ENCODE data around the gene YARS1. TPM values are rescaled to one million over a fixed set of nuclear protein-coding genes. Genes with fewer than 3 reads are reported as not detected.
A peak's percentile ranks its signal among the peaks of the same experiment; 100 is the strongest.

YARS1 gene
- total RNA-seq, 1 experiment from 2014 or later = 94.4 TPM

- Histone ChIP-seq H3K4me3 (no peak overlapping the region), H3K27me3 (replicated peaks) (no peaks in the 10 kb centered on the region), H3K9me3 (replicated peaks) (no peaks in the 10 kb centered on the region; the same call in 1 of the 2 replicates), H3K36me3 (peaks cover 95% of the 10 kb centered on the region), H3K4me1 (replicated peaks) (peaks cover 20% of the 10 kb centered on the region), H3K27ac (no peak overlapping the region)
- DNase-seq (ENCODE audit: low read depth in 1 of 2, low spot score in 2 of 2) = no peak
Measured at GRCh38 chr1:32780628-32781234, 36.4 kb downstream of the YARS1 start.

DNA sequence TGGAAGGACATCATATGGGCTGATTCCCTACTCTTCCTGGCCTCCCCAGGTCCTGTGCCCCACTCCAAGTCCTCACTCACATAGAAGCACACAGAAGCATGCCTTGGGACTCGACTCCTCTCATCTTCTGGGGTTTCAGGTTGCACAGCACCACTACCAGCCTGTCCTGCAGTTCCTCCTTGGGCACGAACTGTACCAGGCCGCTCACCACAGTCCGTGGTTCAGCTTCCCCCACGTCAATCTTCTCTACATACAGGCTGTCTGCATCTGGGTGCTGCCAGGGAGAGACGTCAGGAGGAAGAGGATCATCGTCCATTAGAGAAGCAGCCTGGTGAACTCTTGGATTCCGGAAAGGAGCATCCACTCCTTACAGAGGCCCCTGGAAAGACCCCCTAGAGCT is 37.2 kb downstream of the YARS1 start:
- peaks cover 27% of the 10 kb centered on the region for H3K4me1 ChIP-seq (replicated peaks)
- peaks cover 95% of the 10 kb centered on the region for H3K36me3 ChIP-seq
- no peaks in the 10 kb centered on the region; the same call in 1 of the 2 replicates for H3K9me3 ChIP-seq (replicated peaks)
- H3K4me3 ChIP-seq = no peak overlapping the region
- DNase-seq (ENCODE audit: low read depth in 1 of 2, low spot score in 2 of 2) = no peak
- no peak overlapping the region for H3K27ac ChIP-seq
- H3K27me3 ChIP-seq (replicated peaks) = no peaks in the 10 kb centered on the region

DNA sequence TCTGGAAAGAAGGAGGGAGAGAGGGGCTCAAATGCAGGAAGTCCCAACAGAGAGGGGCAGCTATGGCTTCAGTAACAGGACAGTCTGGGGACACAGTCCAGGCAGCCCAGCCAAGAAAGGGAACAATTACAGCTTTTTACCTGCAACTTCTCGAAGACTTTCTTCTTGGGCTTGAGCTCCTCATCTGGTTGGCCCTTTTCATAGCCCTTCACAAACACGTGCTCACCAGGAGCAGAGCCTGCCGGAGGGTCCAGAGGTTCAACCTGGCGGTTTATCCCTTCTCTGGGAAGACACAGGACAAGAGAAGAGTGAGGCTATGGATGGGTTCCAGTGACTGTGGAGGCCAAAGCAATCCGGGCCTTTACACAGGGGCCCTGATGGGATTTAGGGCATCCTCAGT is 37.9 kb downstream of the YARS1 start:
- no peak for DNase-seq (ENCODE audit: low read depth in 1 of 2, low spot score in 2 of 2)
- Histone ChIP-seq H3K27ac (no peak overlapping the region), H3K36me3 (peaks cover 95% of the 10 kb centered on the region), H3K4me3 (no peak overlapping the region), H3K9me3 (replicated peaks) (no peaks in the 10 kb centered on the region; the same call in 1 of the 2 replicates), H3K4me1 (replicated peaks) (peaks cover 33% of the 10 kb centered on the region), H3K27me3 (replicated peaks) (no peaks in the 10 kb centered on the region)

- Histone ChIP-seq H3K9me3 (replicated peaks) (no peaks in the 10 kb centered on the region), H3K4me3 (no peak overlapping the region), H3K4me1 (replicated peaks) (peaks cover 30% of the 10 kb centered on the region), H3K27me3 (replicated peaks) (no peaks in the 10 kb centered on the region), H3K27ac (peak overlapping the region; percentile 1), H3K36me3 (peaks cover 91% of the 10 kb centered on the region)
- no peak for DNase-seq (ENCODE audit: low read depth in 1 of 2, low spot score in 2 of 2)
Measured at GRCh38 chr1:32775640-32776337, 41.4 kb downstream of the YARS1 start.

GRCh38 chr1:32774950-32775634 is 42.1 kb downstream of the YARS1 start:
- Histone ChIP-seq H3K9me3 (replicated peaks) (no peaks in the 10 kb centered on the region), H3K4me1 (replicated peaks) (peaks cover 31% of the 10 kb centered on the region), H3K4me3 (no peak overlapping the region), H3K36me3 (peaks cover 90% of the 10 kb centered on the region), H3K27ac (peak overlapping the region; percentile 1), H3K27me3 (replicated peaks) (no peaks in the 10 kb centered on the region)
- peak; percentile 84 to 89 for DNase-seq (ENCODE audit: low read depth in 1 of 2, low spot score in 2 of 2)

- Histone ChIP-seq H3K36me3 (peaks cover 90% of the 10 kb centered on the region), H3K4me1 (replicated peaks) (peaks cover 38% of the 10 kb centered on the region), H3K9me3 (replicated peaks) (no peaks in the 10 kb centered on the region), H3K4me3 (no peak overlapping the region), H3K27me3 (replicated peaks) (no peaks in the 10 kb centered on the region), H3K27ac (no peak overlapping the region)
- no peak for DNase-seq (ENCODE audit: low read depth in 1 of 2, low spot score in 2 of 2)
Measured at GRCh38 chr1:32774464-32774808, 42.7 kb downstream of the YARS1 start.

DNA sequence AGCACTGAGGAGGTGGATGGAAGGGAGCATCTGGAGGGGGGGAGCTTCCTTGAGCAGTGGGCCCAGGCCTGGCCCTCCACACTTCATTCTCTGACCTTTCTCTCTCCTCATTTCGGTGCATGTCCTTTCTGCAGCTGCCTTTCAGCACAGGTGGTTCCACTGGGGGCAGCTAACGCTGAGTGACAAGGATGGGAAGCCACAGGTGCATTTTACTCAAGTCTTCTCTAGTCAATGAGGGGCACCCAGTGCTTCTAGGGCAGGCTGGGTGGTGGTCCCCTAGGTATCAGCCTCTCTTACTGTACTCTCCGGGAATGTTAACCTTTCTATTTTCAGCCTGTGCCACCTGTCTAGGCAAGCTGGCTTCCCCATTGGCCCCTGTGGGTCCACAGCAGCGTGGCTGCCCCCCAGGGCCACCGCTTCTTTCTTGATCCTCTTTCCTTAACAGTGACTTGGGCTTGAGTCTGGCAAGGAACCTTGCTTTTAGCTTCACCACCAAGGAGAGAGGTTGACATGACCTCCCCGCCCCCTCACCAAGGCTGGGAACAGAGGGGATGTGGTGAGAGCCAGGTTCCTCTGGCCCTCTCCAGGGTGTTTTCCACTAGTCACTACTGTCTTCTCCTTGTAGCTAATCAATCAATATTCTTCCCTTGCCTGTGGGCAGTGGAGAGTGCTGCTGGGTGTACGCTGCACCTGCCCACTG is 43.2 kb downstream of the YARS1 start:
- H3K36me3 ChIP-seq = peaks cover 90% of the 10 kb centered on the region
- H3K4me3 ChIP-seq = no peak overlapping the region
- H3K27ac ChIP-seq = no peak overlapping the region
- peaks cover 43% of the 10 kb centered on the region for H3K4me1 ChIP-seq (replicated peaks)
- no peak for DNase-seq (ENCODE audit: low read depth in 1 of 2, low spot score in 2 of 2)
- no peaks in the 10 kb centered on the region for H3K9me3 ChIP-seq (replicated peaks)
- no peaks in the 10 kb centered on the region for H3K27me3 ChIP-seq (replicated peaks)

DNA sequence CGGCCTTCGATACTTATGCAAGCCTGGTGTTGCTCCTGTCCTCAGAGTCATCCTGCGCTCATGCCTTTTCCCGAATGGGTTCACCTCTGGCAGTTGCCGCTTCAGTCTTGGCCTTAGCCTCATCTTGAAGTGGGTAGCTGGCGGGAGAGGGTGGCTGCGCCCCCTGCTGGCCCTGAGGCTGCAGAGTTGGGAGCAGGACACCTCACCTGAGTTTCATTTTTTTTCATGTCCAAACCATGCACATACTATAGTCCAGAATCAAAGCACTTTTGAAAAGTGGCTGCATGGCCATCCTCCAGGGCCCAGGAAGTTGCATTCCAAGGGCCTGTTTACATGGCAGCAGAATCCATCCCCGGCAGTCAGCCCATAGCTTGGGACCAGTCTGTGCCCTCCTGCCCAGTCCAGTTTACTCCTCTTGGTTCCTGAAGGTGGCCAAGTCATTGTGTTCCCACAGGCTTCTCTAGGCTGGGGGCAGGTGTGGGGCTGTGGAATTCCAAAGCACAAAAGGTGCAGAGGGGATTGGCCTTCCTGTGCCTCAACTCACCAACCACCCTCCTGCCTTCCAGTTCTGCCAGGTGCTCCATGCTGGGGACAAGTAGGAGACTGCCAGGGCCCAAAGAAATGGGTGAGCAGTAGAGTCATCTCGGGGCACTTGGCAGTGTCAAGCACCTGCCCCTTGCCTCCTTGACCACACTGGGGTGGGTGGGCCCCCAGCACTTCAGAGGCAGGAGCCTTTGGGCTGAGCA is 44.0 kb downstream of the YARS1 start:
- no peaks in the 10 kb centered on the region for H3K9me3 ChIP-seq (replicated peaks)
- no peak overlapping the region for H3K4me3 ChIP-seq
- H3K36me3 ChIP-seq = peaks cover 93% of the 10 kb centered on the region
- no peak overlapping the region for H3K27ac ChIP-seq
- peaks cover 48% of the 10 kb centered on the region for H3K4me1 ChIP-seq (replicated peaks)
- no peaks in the 10 kb centered on the region for H3K27me3 ChIP-seq (replicated peaks)
- peak; percentile 66 to 84 for DNase-seq (ENCODE audit: low read depth in 1 of 2, low spot score in 2 of 2)

GRCh38 chr1:32772281-32773017 is 44.7 kb downstream of the YARS1 start:
- no peak overlapping the region for H3K27ac ChIP-seq
- H3K36me3 ChIP-seq = peaks cover 93% of the 10 kb centered on the region
- H3K4me1 ChIP-seq (replicated peaks) = peaks cover 52% of the 10 kb centered on the region
- DNase-seq (ENCODE audit: low read depth in 1 of 2, low spot score in 2 of 2) = no peak
- H3K9me3 ChIP-seq (replicated peaks) = no peaks in the 10 kb centered on the region
- no peaks in the 10 kb centered on the region for H3K27me3 ChIP-seq (replicated peaks)
- H3K4me3 ChIP-seq = no peak overlapping the region

GRCh38 chr1:32771561-32772280 is 45.4 kb downstream of the YARS1 start:
- Histone ChIP-seq H3K27ac (no peak overlapping the region), H3K36me3 (peaks cover 87% of the 10 kb centered on the region), H3K9me3 (replicated peaks) (no peaks in the 10 kb centered on the region), H3K4me3 (no peak overlapping the region), H3K4me1 (replicated peaks) (peaks cover 59% of the 10 kb centered on the region), H3K27me3 (replicated peaks) (no peaks in the 10 kb centered on the region)
- no peak for DNase-seq (ENCODE audit: low read depth in 1 of 2, low spot score in 2 of 2)

DNA sequence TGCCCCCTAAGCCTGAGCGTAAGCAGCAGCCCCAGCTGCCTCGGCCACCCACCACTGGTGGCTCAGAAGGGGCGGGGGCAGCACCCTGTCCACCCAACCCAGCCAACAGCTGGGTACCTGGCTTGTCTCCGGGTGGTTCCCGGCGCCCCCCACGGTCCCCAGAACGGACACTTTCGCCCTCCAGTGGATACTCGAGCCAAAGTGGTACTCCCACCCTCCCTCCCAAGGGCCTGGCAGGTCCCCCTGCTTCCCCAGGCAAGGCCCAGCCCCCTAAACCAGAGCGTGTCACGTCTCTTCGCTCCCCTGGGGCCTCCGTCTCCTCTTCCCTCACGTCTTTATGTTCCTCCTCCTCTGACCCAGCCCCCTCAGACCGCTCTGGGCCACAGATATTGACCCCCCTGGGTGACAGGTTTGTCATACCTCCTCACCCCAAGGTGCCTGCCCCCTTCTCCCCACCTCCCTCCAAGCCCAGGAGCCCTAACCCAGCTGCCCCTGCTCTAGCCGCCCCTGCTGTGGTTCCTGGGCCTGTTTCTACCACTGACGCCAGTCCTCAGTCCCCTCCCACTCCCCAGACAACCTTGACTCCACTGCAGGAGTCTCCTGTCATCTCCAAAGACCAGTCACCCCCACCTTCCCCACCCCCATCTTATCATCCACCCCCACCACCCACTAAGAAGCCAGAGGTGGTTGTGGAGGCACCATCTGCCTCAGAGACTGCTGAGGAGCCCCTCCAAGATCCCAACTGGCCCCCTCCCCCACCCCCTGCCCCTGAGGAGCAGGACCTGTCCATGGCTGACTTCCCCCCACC is 46.2 kb downstream of the YARS1 start:
- no peak overlapping the region for H3K4me3 ChIP-seq
- H3K36me3 ChIP-seq = peaks cover 79% of the 10 kb centered on the region
- H3K9me3 ChIP-seq (replicated peaks) = no peaks in the 10 kb centered on the region
- no peak for DNase-seq (ENCODE audit: low read depth in 1 of 2, low spot score in 2 of 2)
- H3K4me1 ChIP-seq (replicated peaks) = peaks cover 61% of the 10 kb centered on the region
- H3K27me3 ChIP-seq (replicated peaks) = no peaks in the 10 kb centered on the region
- H3K27ac ChIP-seq = no peak overlapping the region
